Aorta (tissue), 5 donors: ENCODE data around the gene SETD4. TPM values are rescaled to one million over a fixed set of nuclear protein-coding genes. Genes with fewer than 3 reads are reported as not detected.

ENCODE experiments used
- ATAC-seq: fragments of 200-7000 bp; cut with Tn5 transposase; one replicate; pipeline ENCODE4 v1.9.1; 2022; ENCODE audit warnings: moderate library complexity; ENCODE audit not compliant: low FRiP score
- DNase-seq, 2 donors: peaks; one replicate each; pipeline ENCODE4 v3.0.0-alpha.2; 2020
- H3K27ac ChIP-seq, 2 donors: one replicate each; pipeline ENCODE4 v1.5.1; 2013; ENCODE audit warnings: low read length in 2 of 2, mild to moderate bottlenecking in 2 of 2, moderate library complexity in 2 of 2, control low read depth in 1 of 2, inconsistent platforms in 1 of 2, low read depth in 1 of 2
- H3K27me3 ChIP-seq, 2 donors: one replicate each; pipeline ENCODE4 v1.6.1; 2013; ENCODE audit warnings: control low read depth in 1 of 2, low read length in 1 of 2, mild to moderate bottlenecking in 1 of 2, moderate library complexity in 1 of 2; ENCODE audit not compliant: insufficient read depth in 2 of 2, control insufficient read depth in 1 of 2
- H3K36me3 ChIP-seq, 2 donors: one replicate each; pipeline ENCODE4 v1.6.1; 2013; ENCODE audit warnings: control low read depth in 1 of 2, low read length in 1 of 2, mild to moderate bottlenecking in 1 of 2; ENCODE audit not compliant: insufficient read depth in 2 of 2, control insufficient read depth in 1 of 2
- H3K4me1 ChIP-seq, 2 donors: one replicate each; pipeline ENCODE4 v1.6.1; 2013; ENCODE audit warnings: low read length in 2 of 2, control low read depth in 1 of 2, mild to moderate bottlenecking in 1 of 2, moderate library complexity in 1 of 2; ENCODE audit not compliant: insufficient read depth in 2 of 2, control insufficient read depth in 1 of 2
- H3K4me3 ChIP-seq, 2 donors: one replicate each; pipeline ENCODE4 v1.5.1; 2013; ENCODE audit warnings: low read length in 2 of 2, control low read depth in 1 of 2, mild to moderate bottlenecking in 1 of 2
- H3K9me3 ChIP-seq: one replicate; pipeline ENCODE4 v1.6.1; 2013; ENCODE audit warnings: mild to moderate bottlenecking, low read length; ENCODE audit not compliant: control insufficient read depth
- WGBS, 2 donors: extraction: QIAGEN DNeasy Blood & Tissue Kit; methylation state at CpG; one replicate each; pipeline ENCODE4 v1.1.7; 2013; 5-methylcytosine and 5-hydroxymethylcytosine counted together
- intact Hi-C, 2 donors: fragments of 100-400 bp; cut with DNase I; formaldehyde crosslinking; loops; one replicate each; pipeline versions ENCODE4 v1.14.2 to v1.15.0; 2022
- polyA plus RNA-seq, 2 donors: library from polyadenylated mRNA; stranded (reverse); fragments of 200-250 nt; gene quantifications; one replicate each; pipeline ENCODE4 v1.2.3, GENCODE V29; 2013
- total RNA-seq, 2 donors: library from RNA; stranded (reverse); fragmentation: NEBNext Ultra II Directional; extraction: Animal tissue kit (Norgen Biotek cat#: 25700); gene quantifications; one replicate each; pipeline ENCODE4 v1.2.1, GENCODE V29; 2021
- donor health status: healthy with polysubstance abuse.
- donor health status: Bipolar disorder and iron deficiency.
- donor health status: DM: no; HTN: no; CAD: no.
- donor health status: DM: no; HTN: no; CAD: no.
- donor health status: DM: yes; HTN: yes; CAD: no.

The SETD4 gene
- total and polyA plus RNA-seq, 4 donors: 14.8 to 22.5 (median 18.5) TPM

DNA sequence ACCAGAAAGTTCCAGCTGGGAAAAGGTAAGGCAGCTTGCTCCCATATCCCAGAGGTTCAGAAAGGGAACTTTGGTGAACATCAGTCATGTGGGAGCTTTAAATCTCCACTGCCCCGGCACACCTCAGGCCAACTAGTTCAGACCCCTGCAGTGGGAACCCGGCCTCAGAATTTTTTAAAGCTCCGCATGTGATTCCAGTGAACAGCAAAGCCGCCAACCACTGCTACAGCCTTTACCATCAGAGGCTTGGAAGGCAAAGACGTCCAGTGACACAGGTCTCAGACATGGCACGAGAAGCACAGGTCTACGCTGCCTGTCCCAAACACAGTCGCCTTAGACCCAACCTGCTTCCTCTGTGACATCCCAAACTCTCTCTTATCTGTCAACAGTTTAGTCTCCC lies 31.0 kb downstream of the SETD4 start:
- no peak overlapping the region for H3K27ac ChIP-seq
- WGBS, 2 donors: 86 to 89% methylated on average over 8 of the region's 8 CpGs
- H3K9me3 ChIP-seq: no peaks in the 10 kb centered on the region
- no peak for ATAC-seq
- intact Hi-C loops: loop anchor here (5.0 to 10.0 kb wide), 4 partner anchors 1145 to 1337 kb away; no protein-coding TSS in a partner anchor
- no peaks in the 10 kb centered on the region for H3K27me3 ChIP-seq
- no peak for DNase-seq
- H3K4me3 ChIP-seq: no peak overlapping the region
- no peaks in the 10 kb centered on the region for H3K4me1 ChIP-seq
- H3K36me3 ChIP-seq: no peaks in the 10 kb centered on the region

DNA sequence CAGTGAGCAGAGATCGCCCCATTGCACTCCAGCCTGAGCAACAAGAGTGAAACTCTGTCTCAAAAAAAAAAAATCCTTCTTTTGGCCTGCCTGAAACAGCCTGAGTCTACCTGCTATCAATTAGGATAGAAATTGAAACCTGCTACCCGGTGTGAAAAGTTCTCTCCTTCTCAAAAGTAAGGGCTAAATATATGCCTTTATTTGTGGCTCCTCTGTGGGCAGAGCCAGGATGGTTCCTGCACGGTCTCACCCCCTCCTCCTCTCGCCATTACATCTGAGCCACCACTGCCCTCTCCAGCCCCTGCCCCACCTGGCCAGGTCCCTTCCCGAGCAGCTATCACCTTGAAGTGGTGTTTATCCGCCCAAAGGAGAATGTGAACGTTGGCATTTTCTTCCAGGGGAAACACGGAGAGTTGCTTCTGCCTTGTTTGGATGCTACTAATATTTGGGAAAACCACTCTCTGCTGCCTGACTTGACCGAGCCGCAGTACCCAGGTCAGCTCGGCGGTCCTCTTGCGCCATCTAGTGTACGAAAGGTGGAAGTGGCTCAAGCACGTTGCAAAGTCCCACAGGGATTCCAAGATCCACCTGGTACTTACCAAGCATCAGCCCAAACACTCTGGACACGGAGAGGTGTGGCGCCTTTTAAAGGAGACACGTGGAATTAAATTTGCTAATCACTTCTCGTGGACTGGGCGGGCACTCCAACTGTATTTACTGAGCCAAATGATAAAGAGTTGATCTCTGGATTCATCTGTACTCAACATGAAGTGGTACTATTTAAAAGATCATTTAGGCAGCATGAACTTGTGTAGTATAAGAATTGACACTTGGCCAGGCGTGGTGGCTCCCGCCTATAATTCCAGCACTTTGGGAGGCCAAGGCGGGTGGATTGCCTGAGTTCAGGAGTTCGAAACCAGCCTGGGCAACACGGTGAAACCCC lies 31.9 kb downstream of the SETD4 start:
- DNase-seq: peak; percentile 74 to 85
- H3K36me3 ChIP-seq: no peaks in the 10 kb centered on the region
- H3K9me3 ChIP-seq: no peaks in the 10 kb centered on the region
- no peaks in the 10 kb centered on the region for H3K4me1 ChIP-seq
- WGBS, 2 donors: 24 to 25% methylated on average over 25 of the region's 25 CpGs
- no peaks in the 10 kb centered on the region for H3K27me3 ChIP-seq
- no peak overlapping the region for H3K27ac ChIP-seq
- intact Hi-C loops: loop anchor here (5.0 to 10.0 kb wide), 4 partner anchors 1144 to 1336 kb away; no protein-coding TSS in a partner anchor
- ATAC-seq: peak; percentile 89
- no peak overlapping the region for H3K4me3 ChIP-seq

DNA sequence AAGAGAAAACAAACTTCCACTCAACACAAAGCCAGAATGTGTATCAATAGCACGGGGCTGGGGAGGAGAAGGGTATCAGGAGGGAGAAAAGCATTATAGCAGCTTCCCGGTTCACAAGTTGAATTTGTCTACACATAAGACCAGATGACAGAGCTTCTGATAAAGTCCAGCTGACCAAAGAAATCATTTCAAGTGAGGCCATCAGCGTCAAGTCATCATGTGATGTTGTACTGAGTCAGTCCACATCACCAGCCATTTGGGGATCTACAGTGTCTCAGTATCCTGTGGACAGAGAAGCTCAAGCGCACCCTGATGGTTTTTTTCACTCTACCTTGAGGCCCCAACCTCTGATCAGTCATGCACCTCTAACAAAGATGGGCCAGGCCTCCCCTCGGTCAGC lies 33.0 kb downstream of the SETD4 start:
- H3K36me3 ChIP-seq: no peaks in the 10 kb centered on the region
- no peaks in the 10 kb centered on the region for H3K4me1 ChIP-seq
- H3K4me3 ChIP-seq: no peak overlapping the region
- no peak overlapping the region for H3K27ac ChIP-seq
- no peaks in the 10 kb centered on the region for H3K9me3 ChIP-seq
- no peaks in the 10 kb centered on the region for H3K27me3 ChIP-seq
- DNase-seq (no peak), ATAC-seq (no peak)
- WGBS, 2 donors: 88 to 91% methylated on average over 5 of the region's 5 CpGs
- intact Hi-C loops: loop anchor here (5.0 to 10.0 kb wide), 4 partner anchors 1143 to 1335 kb away; no protein-coding TSS in a partner anchor

- Histone ChIP-seq H3K4me3 (no peak overlapping the region), H3K36me3 (no peaks in the 10 kb centered on the region), H3K27me3 (no peaks in the 10 kb centered on the region), H3K9me3 (no peaks in the 10 kb centered on the region), H3K27ac (no peak overlapping the region), H3K4me1 (no peaks in the 10 kb centered on the region)
- WGBS, 2 donors: 96% methylated on average over 8 of the region's 8 CpGs
- intact Hi-C loops: loop anchor here (5.0 to 10.0 kb wide), 4 partner anchors 1140 to 1332 kb away; no protein-coding TSS in a partner anchor
- DNase-seq: no peak
- ATAC-seq: no peak
Observed at GRCh38 chr21:36024782-36025181, 35.5 kb downstream of the SETD4 start.

DNA sequence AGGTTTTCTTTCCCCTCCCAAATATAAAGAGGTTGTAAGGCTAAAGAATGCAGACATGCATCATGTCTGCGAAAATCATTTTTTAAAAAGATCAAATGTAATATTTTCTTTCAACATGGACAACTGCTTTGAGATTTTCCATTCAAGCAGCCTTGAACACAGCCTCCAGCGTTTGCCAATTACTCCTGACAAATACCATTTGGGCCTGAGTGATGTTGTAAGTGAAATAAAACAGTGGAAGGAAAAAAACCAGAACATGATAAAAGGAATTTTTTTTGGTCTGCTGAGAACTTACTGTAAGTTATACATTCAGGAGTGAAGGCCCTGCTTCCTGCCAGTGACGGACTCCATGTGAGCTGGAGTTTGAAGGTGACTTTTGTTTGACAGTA lies 37.2 kb downstream of the SETD4 start:
- ATAC-seq (no peak), DNase-seq (no peak)
- Histone ChIP-seq H3K9me3 (no peaks in the 10 kb centered on the region), H3K4me1 (no peaks in the 10 kb centered on the region), H3K27me3 (no peaks in the 10 kb centered on the region), H3K36me3 (no peaks in the 10 kb centered on the region), H3K4me3 (no peak overlapping the region), H3K27ac (no peak overlapping the region)
- intact Hi-C loops: loop anchor here in 1 of 2 donors (10.0 kb wide), 2 partner anchors 1138 to 1278 kb away; no protein-coding TSS in a partner anchor
- 54 to 58% methylated on average over 3 of the region's 3 CpGs for WGBS, 2 donors

- Histone ChIP-seq H3K27me3 (peaks cover 0 to 2% of the 10 kb centered on the region in 2 donors), H3K36me3 (no peaks in the 10 kb centered on the region), H3K4me3 (no peak overlapping the region), H3K27ac (no peak overlapping the region), H3K4me1 (no peaks in the 10 kb centered on the region), H3K9me3 (no peaks in the 10 kb centered on the region)
- 46 to 49% methylated on average over 6 of the region's 6 CpGs for WGBS, 2 donors
- ATAC-seq (no peak), DNase-seq (no peak)
- intact Hi-C loops: loop anchor here in 1 of 2 donors (10.0 kb wide), 2 partner anchors 1138 to 1278 kb away; no protein-coding TSS in a partner anchor
Observed at GRCh38 chr21:36022427-36023091, 37.8 kb downstream of the SETD4 start.

GRCh38 chr21:36021251-36021837 lies 39.0 kb downstream of the SETD4 start:
- Histone ChIP-seq H3K27ac (no peak overlapping the region), H3K27me3 (peaks cover 0 to 2% of the 10 kb centered on the region in 2 donors), H3K4me1 (no peaks in the 10 kb centered on the region), H3K4me3 (no peak overlapping the region), H3K9me3 (no peaks in the 10 kb centered on the region), H3K36me3 (no peaks in the 10 kb centered on the region)
- ATAC-seq (no peak), DNase-seq (no peak)
- intact Hi-C loops: loop anchor here in 1 of 2 donors (10.0 kb wide), 2 partner anchors 1137 to 1277 kb away; no protein-coding TSS in a partner anchor
- 96 to 97% methylated on average over 11 of the region's 11 CpGs for WGBS, 2 donors

GRCh38 chr21:36015045-36015444 lies 45.3 kb downstream of the SETD4 start:
- intact Hi-C loops: no loop called here
- Histone ChIP-seq H3K9me3 (no peaks in the 10 kb centered on the region), H3K4me1 (no peaks in the 10 kb centered on the region), H3K27me3 (peaks cover 0 to 2% of the 10 kb centered on the region in 2 donors), H3K27ac (no peak overlapping the region), H3K4me3 (no peak overlapping the region), H3K36me3 (no peaks in the 10 kb centered on the region)
- ATAC-seq: no peak
- 67 to 70% methylated on average over 5 of the region's 5 CpGs for WGBS, 2 donors
- no peak for DNase-seq
